ACC112 (cell line): Measurements from ENCODE around the gene ABCG1.

Experiments
- H2AFZ ChIP-seq: fragments of 200-600 bp; sonication (generic); one replicate; pipeline ENCODE4 v1.6.0; 2017; ENCODE audit warnings: antibody characterized with exemption, low read length; ENCODE audit not compliant: unreplicated experiment
- H3K27ac ChIP-seq: fragments of 200-600 bp; sonication (generic); 2 replicates; pipeline ENCODE4 v1.5.1; 2014; ENCODE audit warnings: low read depth, mild to moderate bottlenecking, antibody characterized with exemption, low read length, moderate library complexity
- H3K27me3 ChIP-seq: fragments of 200-600 bp; sonication (generic); 2 replicates; pipeline ENCODE4 v1.6.1; 2014; ENCODE audit warnings: mild to moderate bottlenecking, antibody characterized with exemption, low read length, moderate library complexity, mixed read lengths; ENCODE audit not compliant: insufficient read depth
- H3K36me3 ChIP-seq: fragments of 200-600 bp; sonication (generic); 2 replicates; pipeline ENCODE4 v1.6.1; 2016; ENCODE audit warnings: mild to moderate bottlenecking, antibody characterized with exemption, low read length, moderate library complexity, mixed read lengths; ENCODE audit not compliant: insufficient read depth
- H3K4me1 ChIP-seq: fragments of 200-600 bp; sonication (generic); one replicate; pipeline ENCODE4 v1.6.1; 2016; ENCODE audit warnings: low read length, mixed read lengths; ENCODE audit not compliant: insufficient read depth, unreplicated experiment, control insufficient read depth
- H3K4me3 ChIP-seq: fragments of 200-600 bp; sonication (generic); 2 replicates; pipeline ENCODE4 v1.5.1; 2014; ENCODE audit warnings: mild to moderate bottlenecking, low read depth, low read length
- H3K79me2 ChIP-seq: fragments of 200-600 bp; sonication (generic); one replicate; pipeline ENCODE4 v1.6.0; 2016; ENCODE audit warnings: low read length; ENCODE audit not compliant: control insufficient read depth, unreplicated experiment, insufficient read depth

Gene ABCG1

GRCh38 chr21:42191696-42192595, 27.0 kb upstream of the ABCG1 start:
- Histone ChIP-seq H3K79me2 (no peaks in the 10 kb centered on the region), H3K4me3 (no peak overlapping the region), H3K4me1 (peaks cover 8% of the 10 kb centered on the region), H3K27me3 (peaks cover 6% of the 10 kb centered on the region; the same call in 1 of the 2 replicates), H2AFZ (no peak overlapping the region), H3K36me3 (no peaks in the 10 kb centered on the region), H3K27ac (no peak overlapping the region)

DNA sequence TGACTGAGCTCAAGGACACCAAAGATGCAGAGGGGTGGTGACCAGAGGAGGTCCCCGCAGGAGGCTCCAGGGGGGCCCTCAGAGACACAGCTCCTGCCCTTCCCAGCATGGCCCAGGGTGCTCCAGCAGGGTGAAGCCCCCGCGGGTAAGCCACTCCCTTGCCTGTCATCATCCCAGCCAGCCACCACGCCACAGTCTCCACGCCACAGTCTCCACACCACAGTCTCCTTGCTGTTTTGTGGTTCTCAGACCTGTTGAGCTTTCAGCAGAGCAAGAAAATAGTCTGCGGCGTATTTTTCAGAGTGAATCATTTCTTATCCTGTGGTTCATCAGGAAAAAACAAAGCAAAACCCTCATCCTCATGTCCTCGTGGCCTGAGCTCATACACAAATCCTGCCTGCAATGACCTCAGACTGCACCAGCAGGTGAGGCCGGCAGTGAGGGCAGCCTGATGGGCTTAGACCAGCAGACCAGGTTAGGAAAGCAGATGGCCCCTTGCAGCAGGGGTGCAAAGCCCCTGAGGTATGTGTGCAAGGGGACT, 25.7 kb upstream of the ABCG1 start:
- H3K27me3 ChIP-seq = peaks cover 6% of the 10 kb centered on the region; the same call in 1 of the 2 replicates
- H2AFZ ChIP-seq = no peak overlapping the region
- H3K4me1 ChIP-seq = peaks cover 8% of the 10 kb centered on the region
- no peaks in the 10 kb centered on the region for H3K36me3 ChIP-seq
- H3K27ac ChIP-seq = no peak overlapping the region
- no peaks in the 10 kb centered on the region for H3K79me2 ChIP-seq
- H3K4me3 ChIP-seq = no peak overlapping the region

GRCh38 chr21:42193721-42194120, 25.2 kb upstream of the ABCG1 start:
- Histone ChIP-seq H3K27ac (no peak overlapping the region), H3K4me3 (no peak overlapping the region), H2AFZ (no peak overlapping the region)

GRCh38 chr21:42194863-42195262, 24.1 kb upstream of the ABCG1 start:
- peaks cover 6% of the 10 kb centered on the region; the same call in 1 of the 2 replicates for H3K27me3 ChIP-seq
- peaks cover 20% of the 10 kb centered on the region for H3K4me1 ChIP-seq
- H2AFZ ChIP-seq = no peak overlapping the region
- H3K36me3 ChIP-seq = no peaks in the 10 kb centered on the region
- H3K79me2 ChIP-seq = no peaks in the 10 kb centered on the region
- no peak overlapping the region for H3K27ac ChIP-seq
- no peak overlapping the region for H3K4me3 ChIP-seq

More at GRCh38 chr21:42193721-42194120, 25.2 kb upstream of the ABCG1 start:
- no peaks in the 10 kb centered on the region for H3K36me3 ChIP-seq
- peaks cover 6% of the 10 kb centered on the region; the same call in 1 of the 2 replicates for H3K27me3 ChIP-seq
- peaks cover 9% of the 10 kb centered on the region for H3K4me1 ChIP-seq
- H3K79me2 ChIP-seq = no peaks in the 10 kb centered on the region

GRCh38 chr21:42195378-42196031, 23.4 kb upstream of the ABCG1 start:
- Histone ChIP-seq H3K4me3 (no peak overlapping the region), H3K79me2 (no peaks in the 10 kb centered on the region), H2AFZ (no peak overlapping the region), H3K27ac (no peak overlapping the region), H3K4me1 (peaks cover 24% of the 10 kb centered on the region), H3K27me3 (peaks cover 6% of the 10 kb centered on the region; the same call in 1 of the 2 replicates), H3K36me3 (no peaks in the 10 kb centered on the region)

DNA sequence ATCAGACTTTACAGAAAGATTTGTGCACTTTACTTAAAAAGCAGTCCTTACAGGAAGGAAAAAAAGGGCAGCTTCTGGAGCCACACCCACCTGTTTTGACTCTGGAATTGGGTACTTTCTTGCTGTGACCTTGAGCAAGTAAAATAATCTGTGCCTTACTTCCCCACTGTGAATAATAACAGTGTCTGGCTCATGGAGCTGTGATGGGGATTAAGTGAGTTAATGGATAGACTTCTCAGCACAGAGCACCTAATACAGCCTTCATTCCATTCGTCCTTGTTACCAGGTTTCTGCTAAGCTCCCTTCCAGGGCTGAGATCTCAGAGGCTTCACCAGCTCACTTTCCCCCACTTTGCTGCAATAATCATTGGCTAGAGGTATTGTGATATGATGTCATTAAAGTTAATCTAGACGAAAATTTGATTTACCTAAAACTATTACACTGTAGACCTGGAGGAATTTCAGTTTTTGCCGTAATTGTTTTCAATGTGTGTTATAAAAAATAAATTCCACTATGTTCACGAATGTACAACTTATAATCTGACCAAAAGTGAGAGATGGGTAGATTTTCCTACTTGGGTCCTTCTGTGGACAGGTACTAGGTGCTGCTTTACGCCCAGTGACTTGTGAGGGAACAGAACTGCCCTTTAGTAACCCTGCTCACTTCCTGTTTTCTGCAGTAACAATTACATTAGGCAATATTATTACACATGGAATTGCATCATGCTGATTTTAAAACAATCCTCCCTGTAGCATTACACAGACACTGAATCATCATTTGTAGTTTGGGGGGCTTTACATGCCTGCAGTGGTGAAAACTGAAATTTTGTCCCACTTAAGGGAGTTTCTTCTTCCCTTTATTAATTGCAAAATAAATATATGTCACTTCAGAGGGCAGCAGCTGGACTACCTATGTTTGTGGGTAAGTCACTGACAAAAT, 19.7 kb upstream of the ABCG1 start:
- H2AFZ ChIP-seq = no peak overlapping the region
- no peak overlapping the region for H3K4me3 ChIP-seq
- no peaks in the 10 kb centered on the region for H3K79me2 ChIP-seq
- no peaks in the 10 kb centered on the region for H3K36me3 ChIP-seq
- H3K4me1 ChIP-seq = peaks cover 24% of the 10 kb centered on the region
- peak overlapping the region; percentile 27 for H3K27ac ChIP-seq
- H3K27me3 ChIP-seq = peaks cover 15% of the 10 kb centered on the region

DNA sequence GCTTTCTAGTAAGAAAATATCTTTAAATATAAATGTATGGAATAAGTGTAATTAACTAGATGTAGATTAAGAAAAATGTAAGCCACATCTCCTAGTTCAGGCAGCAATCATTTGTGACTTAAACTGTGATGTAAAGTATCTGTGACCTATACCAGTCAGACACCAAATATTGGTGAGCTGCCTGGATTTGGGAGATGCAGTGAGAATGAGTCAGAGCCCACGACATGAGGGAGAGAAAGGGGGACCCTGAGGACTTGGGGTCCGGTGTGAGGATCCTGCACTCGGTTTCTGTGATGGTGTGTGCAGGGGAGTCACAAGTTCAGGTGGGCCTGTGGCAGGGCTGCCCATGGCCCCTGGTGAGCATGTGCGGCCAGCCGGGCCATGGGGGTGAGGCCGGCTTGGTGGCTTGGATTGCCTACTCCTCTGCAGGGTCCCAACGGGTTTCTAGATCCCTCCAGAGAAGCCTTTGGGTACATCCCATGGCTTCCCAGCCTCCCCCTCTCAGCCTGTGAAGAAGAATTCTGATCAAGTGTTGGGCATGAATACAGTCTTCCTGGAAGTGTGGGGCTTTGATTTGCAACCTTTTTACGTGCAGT, 19.0 kb upstream of the ABCG1 start:
- H2AFZ ChIP-seq = no peak overlapping the region
- H3K4me1 ChIP-seq = peaks cover 24% of the 10 kb centered on the region
- peaks cover 15% of the 10 kb centered on the region for H3K27me3 ChIP-seq
- no peaks in the 10 kb centered on the region for H3K36me3 ChIP-seq
- H3K4me3 ChIP-seq = no peak overlapping the region
- H3K79me2 ChIP-seq = no peaks in the 10 kb centered on the region
- peak overlapping the region; percentile 27 for H3K27ac ChIP-seq

GRCh38 chr21:42200906-42201614, 17.9 kb upstream of the ABCG1 start:
- Histone ChIP-seq H3K4me3 (no peak overlapping the region), H3K27me3 (peaks cover 15% of the 10 kb centered on the region), H2AFZ (no peak overlapping the region), H3K4me1 (peaks cover 16% of the 10 kb centered on the region), H3K27ac (no peak overlapping the region), H3K79me2 (no peaks in the 10 kb centered on the region), H3K36me3 (no peaks in the 10 kb centered on the region)

DNA sequence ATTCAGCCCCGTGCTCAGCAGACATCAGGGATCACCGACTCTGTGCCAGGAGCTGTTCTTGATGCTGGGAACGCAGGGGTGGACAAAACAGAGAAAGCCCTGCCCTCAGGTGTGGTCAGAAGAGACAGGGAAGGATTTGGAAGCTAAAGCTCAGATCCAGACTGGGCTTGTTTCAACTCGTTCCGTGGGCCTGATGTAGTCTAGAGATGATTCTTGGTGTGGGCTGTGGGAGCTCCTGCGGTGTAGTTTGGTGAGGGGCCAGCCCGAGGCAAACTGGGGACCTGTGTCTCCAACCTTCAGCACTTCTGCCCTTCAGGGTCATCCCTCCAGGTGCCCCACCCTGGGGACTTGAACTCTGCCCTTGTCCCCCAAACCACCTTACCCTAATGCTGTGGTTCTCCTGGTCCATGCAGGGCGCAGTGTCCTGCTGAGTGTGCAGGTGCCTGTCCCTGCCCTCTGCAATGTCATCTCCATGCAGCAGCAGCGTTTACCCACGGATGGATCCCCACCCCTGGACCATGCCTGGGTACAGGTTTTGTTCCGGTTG, 17.3 kb upstream of the ABCG1 start:
- H3K4me1 ChIP-seq = peaks cover 16% of the 10 kb centered on the region
- H2AFZ ChIP-seq = no peak overlapping the region
- H3K36me3 ChIP-seq = no peaks in the 10 kb centered on the region
- no peak overlapping the region for H3K27ac ChIP-seq
- no peak overlapping the region for H3K4me3 ChIP-seq
- H3K27me3 ChIP-seq = peaks cover 15% of the 10 kb centered on the region
- H3K79me2 ChIP-seq = no peaks in the 10 kb centered on the region
